Renal cortical epithelial cell (primary cell): Measurements from ENCODE around the gene CBR3. TPM values are rescaled to one million over a fixed set of nuclear protein-coding genes. Genes with fewer than 3 reads are reported as not detected.
"Not testable (repeated sequence)": the region's sequence is repeated elsewhere in the genome, so short reads cannot be mapped to it uniquely, and the experiment has no call there.

ENCODE experiments used
- DNase-seq: peaks from one replicate; pipeline ENCODE4 v3.0.0-alpha.2; 2011; ENCODE audit warnings: low read depth
- total RNA-seq: library from RNA; depleted of rRNA; stranded (reverse); fragments of >200 nt; gene quantifications from 2 replicates; pipeline ENCODE4 v1.2.3, GENCODE V29; 2014

Gene CBR3
- total RNA-seq = 1.4 and 3.3 TPM in 2 replicates

DNA sequence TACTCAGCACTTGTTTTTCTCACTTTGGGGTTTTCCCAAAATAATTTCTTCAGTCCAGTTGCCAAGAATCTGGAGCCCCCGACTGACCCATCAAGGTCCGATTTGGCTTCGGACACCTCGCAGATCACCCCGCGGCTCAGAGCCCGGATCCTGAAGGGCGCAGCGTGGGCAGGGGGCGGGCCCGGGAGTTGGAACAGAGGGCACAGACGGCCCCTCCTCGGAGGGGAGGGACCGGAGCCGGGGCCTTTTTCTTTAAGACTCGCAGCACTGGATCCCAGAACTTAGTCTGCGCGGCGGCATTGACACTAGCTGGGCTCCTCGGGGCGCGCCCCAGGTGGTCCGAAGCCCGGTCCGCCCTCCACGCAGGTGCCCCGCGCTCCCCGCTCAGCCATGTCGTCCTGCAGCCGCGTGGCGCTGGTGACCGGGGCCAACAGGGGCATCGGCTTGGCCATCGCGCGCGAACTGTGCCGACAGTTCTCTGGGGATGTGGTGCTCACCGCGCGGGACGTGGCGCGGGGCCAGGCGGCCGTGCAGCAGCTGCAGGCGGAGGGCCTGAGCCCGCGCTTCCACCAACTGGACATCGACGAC is at the start of gene CBR3:
Gene CBR3, plus strand, starts transcription at position 277 of the 588 bp plus-strand sequence. Its CDS starts 114 bp downstream, at position 391.
- no peak for DNase-seq

DNA sequence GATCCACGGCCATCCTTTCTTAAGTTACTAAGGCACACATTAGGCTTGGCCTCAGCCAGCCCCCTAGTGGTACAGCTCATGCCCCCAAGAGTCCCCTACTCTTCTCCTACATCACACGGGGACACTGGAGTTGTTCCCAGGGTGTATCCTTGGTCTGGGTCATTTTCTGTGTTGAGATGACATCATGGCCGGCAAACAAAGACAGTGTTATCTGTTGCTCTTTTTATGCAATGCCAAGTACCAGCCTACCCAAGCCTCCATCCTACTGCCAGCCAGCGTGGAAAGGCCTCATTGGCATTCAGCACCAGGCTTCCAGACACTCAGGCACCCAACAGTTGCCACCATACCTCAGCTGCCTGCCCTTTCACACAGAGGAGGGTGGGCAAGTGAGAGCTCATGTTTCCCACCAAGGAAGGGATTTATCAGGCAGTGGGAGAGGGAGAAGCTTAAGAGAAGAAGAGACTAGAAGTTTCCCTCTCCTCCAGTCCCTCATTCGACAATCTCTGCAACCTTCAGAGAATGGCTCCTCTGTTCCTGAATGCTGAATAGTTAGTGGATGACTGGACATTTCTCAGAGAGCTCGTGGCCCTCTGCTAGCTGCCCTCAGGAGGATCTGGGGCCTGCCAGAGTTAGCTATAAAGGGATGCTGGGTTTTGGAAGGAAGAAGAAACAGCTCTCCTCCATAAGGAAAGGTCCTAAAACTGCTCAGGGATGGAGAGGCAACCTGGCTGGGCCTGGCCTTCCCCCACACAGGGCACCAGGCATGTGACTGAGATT is 47.3 kb upstream of the CBR3 start:
- no peak for DNase-seq

DNA sequence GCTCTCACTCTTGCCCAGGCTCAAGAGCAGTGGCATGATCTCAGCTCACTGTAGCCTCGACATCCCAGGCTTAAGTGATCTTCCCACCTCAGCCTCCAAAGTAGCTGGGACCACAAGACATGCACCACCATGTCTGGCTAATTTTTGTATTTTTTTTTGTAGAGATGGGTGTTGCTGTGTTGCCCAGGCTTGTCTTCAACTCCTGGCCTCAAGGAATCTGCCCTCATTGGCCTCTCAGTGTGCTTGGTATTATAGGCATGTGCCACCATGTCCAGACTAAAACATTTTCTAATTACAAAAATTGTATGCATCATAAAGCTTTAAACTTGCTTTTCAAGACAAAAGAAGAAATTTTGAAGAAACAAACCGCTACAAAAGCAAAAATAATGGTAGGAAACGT is 44.9 kb upstream of the CBR3 start:
- no peak for DNase-seq

DNA sequence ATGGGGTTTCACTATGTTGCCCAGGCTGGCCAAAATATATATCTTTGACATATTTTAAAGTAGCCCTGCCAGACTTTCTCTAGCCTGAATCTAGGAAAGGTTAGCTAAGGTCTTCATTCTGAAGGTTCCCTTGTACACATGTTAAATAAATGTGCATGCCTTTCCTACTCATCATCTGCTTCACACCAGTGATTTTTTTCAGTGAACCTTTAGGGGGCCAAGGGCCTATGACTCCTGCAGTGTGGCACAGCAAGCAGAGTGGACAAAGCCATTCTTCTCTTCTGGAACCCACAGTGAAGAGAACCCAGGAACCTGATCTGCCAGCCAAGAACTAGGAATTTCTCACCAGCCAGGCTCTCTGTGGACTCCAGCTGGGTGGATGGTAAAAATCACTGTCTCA is 42.2 kb upstream of the CBR3 start:
- peak; percentile 59 for DNase-seq

DNA sequence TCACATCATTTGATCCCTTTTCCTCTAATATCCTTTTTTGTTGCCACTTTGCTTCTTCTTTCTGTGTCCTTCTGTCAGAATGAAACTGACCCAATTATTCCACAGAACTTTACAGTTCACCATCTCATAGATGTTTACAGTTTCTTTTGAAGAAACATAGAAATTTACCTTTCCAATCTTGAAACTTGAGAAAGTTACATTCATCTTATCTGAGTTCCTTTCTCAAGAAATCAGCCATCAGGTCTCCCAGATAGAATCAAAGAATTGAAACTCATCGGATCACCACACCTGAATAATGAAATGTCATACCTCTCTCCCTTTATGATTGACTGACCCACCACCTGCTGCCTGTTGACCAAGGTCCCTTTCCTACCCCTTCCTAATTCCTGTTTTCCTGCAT is 41.4 kb upstream of the CBR3 start:
- DNase-seq = no peak

DNA sequence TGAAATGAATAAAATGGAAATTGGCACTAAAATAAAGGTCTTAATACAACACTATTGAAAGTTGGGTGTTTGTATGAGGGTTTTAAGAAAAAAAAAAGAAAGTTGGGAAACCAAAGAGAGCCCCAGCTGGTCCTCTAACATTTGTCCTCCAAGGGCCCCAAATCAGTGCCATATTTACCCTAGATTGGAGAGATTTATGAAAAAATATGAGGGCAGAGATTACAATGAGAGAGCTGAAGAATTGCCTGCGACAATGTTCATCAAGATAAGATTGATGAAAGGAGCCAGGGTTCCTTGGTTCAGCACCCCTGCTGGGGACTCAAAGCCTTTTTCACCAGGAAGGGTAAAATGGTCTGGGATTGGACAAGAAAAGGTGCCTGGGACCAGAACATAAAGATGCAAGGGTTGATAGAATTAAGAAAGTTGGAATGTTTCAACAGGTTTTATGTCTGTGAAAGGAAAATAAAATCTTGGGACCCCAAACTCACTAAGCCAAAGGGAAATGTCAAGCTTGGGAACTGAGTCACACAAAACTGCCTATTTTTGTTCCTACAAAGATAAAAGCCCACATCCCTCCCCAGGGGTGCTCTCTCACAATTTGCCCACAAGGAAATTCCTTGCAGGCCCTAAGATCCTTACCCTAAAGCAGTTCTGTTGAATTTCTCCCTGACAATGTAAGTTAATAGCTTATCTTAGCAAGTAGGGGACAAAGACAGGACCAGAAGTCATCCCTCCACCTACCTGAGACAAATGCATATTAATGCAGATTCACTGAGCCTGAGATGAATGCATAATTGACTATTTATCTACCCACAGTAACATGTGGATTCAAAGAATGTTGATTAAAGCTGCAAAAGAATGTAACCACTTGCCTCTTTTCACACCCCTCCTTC is 38.2 kb upstream of the CBR3 start:
- DNase-seq = no peak

DNA sequence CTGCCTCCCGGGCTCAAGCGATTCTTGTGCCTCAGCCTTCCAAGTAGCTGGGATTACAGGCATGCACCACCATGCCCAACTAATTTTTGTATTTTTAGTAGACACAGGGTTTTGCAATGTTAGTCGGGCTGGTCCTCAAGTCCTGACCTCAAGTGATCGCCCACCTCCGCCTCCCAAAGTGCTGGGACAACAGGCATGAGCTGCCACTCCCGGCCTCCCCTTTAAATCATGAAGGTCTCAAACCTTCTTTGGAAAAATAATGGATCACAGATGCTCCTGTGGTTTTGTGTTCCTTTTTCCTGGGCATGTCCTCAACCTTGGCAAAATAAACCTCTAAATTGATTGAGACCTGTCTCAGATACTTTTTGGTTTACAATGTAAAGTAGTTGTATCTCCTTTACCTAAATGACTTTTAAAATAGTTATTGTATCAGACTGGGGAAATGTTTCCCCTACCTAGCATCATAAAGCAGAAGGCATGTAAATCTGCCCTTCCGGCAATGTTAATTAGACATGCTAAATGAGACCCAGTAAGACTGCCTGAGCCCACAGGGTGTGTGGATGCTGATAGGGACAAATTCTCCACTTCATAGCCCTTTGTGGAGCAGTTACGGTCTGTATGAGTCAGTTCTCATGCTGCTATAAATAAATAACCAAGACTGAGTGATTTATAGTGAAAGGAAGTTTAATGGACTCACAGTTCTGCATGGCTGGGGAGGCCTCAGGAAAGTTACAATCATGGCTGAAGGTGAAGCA is 37.3 kb upstream of the CBR3 start:
- DNase-seq = peak; percentile 98

DNA sequence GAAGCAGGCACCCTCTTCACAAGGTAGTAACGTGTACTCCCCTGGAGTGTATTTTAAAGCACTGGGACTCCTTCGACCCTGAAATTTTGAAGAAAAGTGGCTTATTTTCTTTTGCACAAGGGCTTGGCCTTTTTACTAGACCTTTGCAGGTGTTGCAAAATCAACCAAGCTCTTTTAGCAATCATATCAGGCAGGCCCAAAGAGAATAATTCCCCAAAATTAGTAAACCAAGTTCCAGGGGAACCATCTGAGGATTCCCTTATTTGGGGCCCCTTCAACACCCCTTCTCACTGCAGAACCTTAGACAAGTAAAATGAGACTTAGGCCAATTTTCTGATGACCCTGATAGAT is 36.7 kb upstream of the CBR3 start:
- no peak for DNase-seq

DNA sequence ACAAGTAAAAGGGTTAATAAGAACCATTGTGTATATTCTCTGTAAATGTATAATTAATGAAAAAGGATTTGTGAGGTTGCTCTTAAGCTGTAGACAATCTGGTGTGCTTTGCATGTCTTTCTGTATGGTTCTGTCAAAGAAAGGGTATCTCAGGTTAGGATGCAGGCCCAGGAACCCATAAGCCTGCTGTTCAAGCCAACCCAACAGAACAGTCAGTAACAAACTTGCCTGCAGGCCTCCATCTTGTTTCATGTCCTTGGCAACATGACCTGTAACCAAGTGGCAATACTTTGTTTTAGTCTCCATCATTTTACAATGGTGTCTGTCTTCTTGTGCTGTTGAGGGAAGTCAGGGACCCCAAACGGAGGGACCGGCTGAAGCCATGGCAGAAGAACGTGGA is 35.9 kb upstream of the CBR3 start:
- DNase-seq = no peak

DNA sequence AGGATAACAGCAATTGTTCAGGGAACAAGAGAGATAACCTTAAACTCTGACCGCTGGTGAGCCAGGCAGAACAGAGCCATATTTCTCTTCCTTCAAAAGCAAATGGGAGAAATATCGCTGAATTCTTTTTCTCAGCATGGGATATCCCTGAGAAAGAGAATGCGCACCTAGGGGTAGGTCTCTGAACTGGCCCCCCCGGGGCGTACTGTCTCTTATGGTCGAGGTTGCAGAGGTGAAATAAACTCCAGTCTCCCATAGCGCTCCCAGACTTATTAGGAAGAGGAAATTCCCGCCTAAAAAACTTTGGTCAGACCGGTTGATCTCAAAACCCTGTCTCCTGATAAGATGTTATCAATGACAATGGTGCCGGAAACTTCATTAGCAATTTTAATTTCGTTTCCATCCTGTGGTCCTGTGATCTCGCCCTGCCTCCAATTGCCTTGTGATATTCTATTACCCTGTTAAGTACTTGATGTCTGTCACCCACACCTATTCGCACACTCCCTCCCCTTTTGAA is 35.1 kb upstream of the CBR3 start:
- not testable (repeated sequence) for DNase-seq

DNA sequence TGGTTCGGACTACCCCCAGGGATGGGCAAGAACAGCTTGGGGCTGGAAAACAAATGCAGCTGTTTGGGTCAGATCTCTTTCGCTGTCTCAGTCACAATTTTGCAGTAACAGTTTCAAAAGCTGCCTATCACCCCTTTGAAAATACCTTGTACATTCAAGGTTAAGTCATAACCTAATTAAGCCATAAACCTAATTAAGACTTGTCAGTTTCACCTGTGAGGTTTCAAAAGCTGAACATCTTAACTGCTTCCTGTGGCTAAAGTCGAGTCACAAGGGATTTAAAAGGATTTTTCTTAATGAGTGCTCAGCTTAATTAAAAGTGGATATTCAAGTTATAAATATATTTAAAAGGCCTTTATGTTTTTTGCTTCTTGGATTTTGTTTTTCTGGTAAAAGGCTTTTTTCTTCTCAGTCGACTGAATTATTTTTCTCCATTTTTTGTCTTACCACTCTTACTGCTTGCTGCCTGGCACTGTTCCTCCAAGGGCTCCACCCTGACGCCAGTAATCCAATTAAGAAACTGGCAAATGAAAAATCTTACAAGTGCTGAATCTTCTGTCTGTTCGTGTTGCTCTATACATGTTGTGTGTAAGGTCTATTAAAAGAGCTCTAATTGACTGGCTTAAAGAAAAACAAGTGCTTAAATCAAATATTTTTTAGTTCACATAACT is 33.8 kb upstream of the CBR3 start:
- no peak for DNase-seq

DNA sequence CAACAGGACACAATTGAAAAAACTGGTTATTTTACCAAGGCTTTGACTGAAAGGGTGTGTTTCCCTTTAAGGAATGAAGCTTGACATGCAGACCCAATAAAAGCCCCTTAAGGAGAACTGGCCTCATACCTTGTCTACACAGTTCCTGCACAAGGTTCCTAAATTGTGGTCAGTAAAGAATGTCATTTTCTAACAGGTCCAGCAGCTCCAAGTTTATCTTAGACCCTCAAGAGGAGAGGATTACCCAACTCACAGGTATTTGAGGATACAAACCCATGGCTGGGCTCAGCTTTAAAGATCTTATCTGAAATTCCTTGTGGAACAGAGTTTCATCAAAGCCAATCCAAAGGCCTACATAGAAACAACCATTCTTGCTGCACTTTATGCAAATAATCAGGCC is 31.4 kb upstream of the CBR3 start:
- DNase-seq = no peak

DNA sequence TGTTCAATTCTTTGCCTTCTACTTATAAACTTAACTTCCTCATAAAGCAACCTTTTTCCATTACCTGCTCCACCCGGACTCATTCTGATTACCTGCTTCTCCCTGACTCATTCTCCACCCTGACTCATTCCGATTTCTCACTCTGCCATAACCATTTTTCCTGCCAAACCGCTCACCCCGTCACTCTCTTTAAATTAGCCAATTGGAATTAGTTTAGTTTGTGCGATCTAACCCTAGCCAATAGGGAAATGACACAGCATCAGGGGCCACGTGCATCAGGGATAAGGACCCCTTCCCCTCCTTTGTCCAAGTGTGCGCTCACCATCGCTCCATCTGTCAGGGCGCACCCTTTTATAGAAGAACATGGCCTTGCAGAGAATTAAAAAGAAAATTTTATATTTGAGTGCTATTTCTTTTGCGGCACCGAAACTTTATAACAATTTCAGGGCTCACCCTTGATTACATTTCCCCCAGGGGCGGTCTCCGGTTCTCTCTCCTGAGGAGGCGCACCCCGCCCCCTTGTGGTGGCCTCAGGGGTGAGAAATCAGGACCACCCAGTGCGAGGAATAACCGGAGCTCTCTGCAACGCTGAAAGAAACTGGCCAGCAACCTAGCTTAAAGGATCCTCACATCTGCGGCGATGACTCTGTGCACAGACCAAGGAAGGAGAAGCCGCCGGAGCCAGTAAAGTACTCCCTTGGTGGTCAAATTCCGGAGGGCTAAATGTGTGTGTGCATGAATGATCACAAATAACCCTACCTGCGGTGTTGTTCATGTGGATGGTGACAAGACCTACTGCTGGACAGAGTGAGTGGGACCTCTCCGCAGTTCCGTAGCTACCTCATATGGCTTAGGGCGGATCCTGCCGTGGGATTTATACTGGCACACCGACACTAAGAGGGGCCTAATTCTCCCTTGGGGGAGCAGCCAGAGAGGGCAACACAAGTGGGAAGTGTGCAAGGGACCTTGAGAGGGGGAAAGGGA is 30.3 kb upstream of the CBR3 start:
- DNase-seq = peak; percentile 96

DNA sequence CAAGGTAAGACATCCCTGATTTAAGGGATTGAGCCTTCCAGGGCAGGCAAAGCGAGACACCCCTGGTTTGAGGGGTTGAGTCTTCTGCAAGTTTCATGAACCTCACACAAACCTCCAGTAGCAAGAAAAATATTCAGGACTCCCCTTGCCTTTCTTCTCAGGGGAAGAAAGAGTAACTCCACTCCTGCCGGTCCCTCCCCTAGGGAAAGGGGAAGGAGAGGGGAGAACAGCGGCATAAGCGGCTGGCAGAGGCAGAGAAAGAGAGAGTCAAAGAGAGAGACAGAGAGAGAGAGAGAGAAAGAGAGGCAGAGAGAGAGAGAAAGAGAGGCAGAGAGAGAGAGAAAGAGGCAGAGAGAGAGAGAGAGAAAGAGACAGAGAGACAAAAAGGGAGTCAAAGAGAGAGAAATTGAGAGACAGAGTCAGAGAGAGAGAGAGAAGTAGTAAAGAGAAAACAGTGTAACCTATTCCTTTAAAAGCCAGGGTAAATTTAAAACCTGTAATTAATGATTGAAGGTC is 29.5 kb upstream of the CBR3 start:
- DNase-seq = no peak

DNA sequence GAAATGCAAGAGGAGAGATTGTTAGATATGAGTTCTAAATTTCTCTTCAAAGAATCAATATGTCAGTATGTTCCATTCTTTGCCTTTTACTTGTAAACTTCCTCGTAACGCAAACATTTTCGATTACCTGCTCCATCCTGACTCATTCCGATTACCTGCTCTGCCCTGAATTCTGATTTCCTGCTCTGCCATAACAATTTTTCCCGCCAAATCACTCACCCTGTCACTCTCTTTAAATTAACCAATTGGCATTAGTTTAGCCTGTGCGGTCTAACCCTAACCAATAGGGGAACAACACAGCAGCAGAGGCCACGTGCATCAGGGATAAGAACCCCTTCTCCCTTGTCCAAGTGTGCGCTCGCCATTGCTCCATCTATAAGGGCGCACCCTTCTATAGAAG is 25.0 kb upstream of the CBR3 start:
- no peak for DNase-seq

DNA sequence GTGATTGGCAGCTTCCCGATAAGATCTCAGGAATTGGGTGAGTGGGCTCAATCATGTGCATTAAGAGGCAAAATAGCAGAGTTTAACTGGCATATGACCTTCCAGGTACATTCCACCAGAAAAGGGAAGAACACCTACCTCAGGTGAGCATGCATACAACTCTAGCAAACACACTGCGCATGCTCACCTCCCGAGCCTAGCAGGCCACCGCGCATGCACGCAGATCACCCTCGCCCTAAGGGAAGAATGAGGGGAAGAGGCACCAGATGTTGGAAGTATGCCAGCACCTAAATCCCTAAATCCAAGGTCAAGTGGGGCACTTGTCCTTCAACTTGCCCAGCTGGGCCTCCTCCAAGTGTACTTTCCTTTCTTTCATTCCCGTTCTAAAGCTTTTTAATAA is 23.6 kb upstream of the CBR3 start:
- no peak for DNase-seq

DNA sequence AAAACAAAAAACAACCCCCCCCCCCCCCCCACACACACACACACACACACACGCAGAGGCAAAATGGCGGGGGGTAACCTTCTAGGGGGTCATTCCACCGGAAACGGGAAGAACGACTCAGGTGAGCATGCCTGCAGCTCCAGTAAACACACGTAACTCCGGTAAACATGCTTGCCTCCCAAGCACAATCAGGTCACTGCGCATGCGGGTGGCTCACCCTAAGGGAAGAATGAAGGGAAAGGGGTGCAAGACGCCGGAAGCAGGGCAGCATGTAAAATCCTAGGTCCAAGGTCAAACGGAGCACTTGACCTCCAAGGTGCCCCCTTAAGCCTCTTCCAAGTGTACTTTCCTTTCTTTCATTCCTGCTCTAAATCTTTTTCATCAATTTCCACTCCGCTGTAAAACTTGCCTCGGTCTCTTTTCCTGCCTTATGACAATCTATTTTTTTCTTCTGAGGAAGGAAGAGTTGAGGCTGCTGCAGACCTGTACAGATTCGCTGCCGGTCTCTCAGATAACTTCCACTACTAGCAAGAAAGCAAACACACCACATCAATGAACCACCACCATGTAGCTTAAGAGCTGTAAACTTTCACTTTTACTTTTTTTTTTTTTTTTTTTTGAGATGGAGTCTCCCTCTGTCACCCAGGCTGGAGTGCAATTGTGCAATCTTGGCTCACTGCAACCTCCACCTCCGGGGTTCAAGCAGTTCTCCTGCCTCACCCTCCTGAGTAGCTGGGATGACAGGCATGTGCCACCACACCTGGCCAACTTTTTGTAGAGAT is 21.0 kb upstream of the CBR3 start:
- no peak for DNase-seq

DNA sequence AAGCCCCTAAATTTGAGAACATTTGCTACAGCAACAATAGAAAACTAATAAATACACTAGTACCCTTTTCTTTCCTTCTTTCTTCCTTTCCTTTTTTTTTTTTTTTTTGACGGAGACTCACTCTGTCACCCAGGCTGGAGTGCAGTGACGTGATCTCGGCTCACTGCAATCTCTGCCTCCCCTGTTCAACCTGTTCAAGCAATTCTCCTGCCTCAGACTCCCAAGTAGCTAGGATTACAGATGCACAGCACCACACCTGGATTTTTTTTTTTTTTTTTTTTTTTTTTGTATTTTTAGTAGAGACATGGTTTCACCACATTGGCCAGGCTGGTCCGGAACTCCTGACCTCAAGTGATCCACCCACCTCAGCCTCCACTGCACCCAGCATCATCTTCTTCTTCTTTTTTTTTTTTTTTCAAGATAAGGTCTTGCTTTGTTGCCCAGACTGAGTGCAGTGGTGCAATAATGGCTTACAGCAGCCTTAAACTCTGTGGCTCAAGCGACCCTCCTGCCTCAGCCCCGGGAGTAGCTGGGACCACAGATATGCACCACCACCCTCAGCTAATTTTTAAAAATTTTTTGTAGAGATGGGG is 19.6 kb upstream of the CBR3 start:
- no peak for DNase-seq
